H1 (cell line): ENCODE data around the gene PLIN4. TPM values are rescaled to one million over a fixed set of nuclear protein-coding genes. Genes with fewer than 3 reads are reported as not detected.

Experiments used
- CTCF ChIA-PET: fragments of 300-600 bp; sonication (Branson Sonifier 250); formaldehyde crosslinking; loops from one replicate; lab custom pipeline; 2021; ENCODE audit not compliant: partially characterized antibody; lab: Charles Lee
- POLR2A ChIA-PET: fragments of 300-600 bp; sonication (Branson Sonifier 250); formaldehyde crosslinking; loops from one replicate; lab custom pipeline; 2021; ENCODE audit warnings: inconsistent platforms; ENCODE audit not compliant: partially characterized antibody; lab: Charles Lee
- DNase-seq, 2 experiments: peaks; one replicate each; pipeline versions ENCODE4 v3.0.0 to v3.0.0-alpha.2; 2010 to 2022; ENCODE audit warnings: low spot score in 2 of 2, low read depth in 1 of 2, mixed read lengths in 1 of 2
- FAIRE-seq: peaks from 2 replicates; lab custom pipeline; 2011; peaks lifted over from hg19 to GRCh38; lab: Jason Lieb, UNC
- H2AFZ ChIP-seq: 2 replicates; pipeline ENCODE4 v1.8.1; 2012; ENCODE audit warnings: low read length, inconsistent platforms
- H2AK5ac ChIP-seq: 2 replicates; pipeline ENCODE4 v1.6.1; 2013; ENCODE audit warnings: low read depth, low read length
- H2BK120ac ChIP-seq: replicated peaks from 2 replicates; pipeline ENCODE3; 2013; ENCODE audit warnings: low read depth, low read length, inconsistent platforms
- H2BK12ac ChIP-seq: 2 replicates; pipeline ENCODE4 v1.6.1; 2013; ENCODE audit warnings: low read depth, low read length
- H2BK15ac ChIP-seq: 2 replicates; pipeline ENCODE4 v1.6.1; 2013; ENCODE audit warnings: low read length
- H2BK20ac ChIP-seq: 2 replicates; pipeline ENCODE4 v1.6.1; 2013; ENCODE audit warnings: low read length
- H2BK5ac ChIP-seq: 2 replicates; pipeline ENCODE4 v1.6.1; 2013; ENCODE audit warnings: low read depth, low read length
- H3K14ac ChIP-seq: 2 replicates; pipeline ENCODE4 v1.6.1; 2013; ENCODE audit warnings: inconsistent platforms; ENCODE audit not compliant: insufficient read length
- H3K18ac ChIP-seq: 2 replicates; pipeline ENCODE4 v1.6.1; 2013; ENCODE audit warnings: low read length; ENCODE audit errors: extremely low read depth
- H3K23ac ChIP-seq: 2 replicates; pipeline ENCODE4 v1.6.1; 2013; ENCODE audit warnings: inconsistent platforms; ENCODE audit not compliant: insufficient read length
- H3K23me2 ChIP-seq: 2 replicates; pipeline ENCODE4 v1.6.1; 2013; ENCODE audit warnings: low read depth, low read length
- H3K27ac ChIP-seq: 2 replicates; pipeline ENCODE4 v1.6.1; 2011; ENCODE audit warnings: low read depth, low read length, inconsistent platforms
- H3K27me3 ChIP-seq, 4 experiments: replicated peaks in 1 of 4; 1 replicate in 1 of 4; 2 replicates in 3 of 4; pipeline versions ENCODE4 v1.6.1 to v1.8.1; 2011 to 2013; ENCODE audit warnings: low read length in 3 of 4, mild to moderate bottlenecking in 3 of 4, inconsistent platforms in 2 of 4, mixed read lengths in 2 of 4, moderate library complexity in 1 of 4; ENCODE audit not compliant: control insufficient read depth in 3 of 4, insufficient read depth in 3 of 4; ENCODE audit errors: extremely low read depth in 1 of 4
- H3K36me3 ChIP-seq, 4 experiments: 2 replicates each; pipeline versions ENCODE4 v1.6.1 to v1.8.1; 2011 to 2013; ENCODE audit warnings: mild to moderate bottlenecking in 4 of 4, low read length in 3 of 4, moderate library complexity in 2 of 4, control low read depth in 1 of 4, inconsistent platforms in 1 of 4; ENCODE audit not compliant: insufficient read depth in 4 of 4, control insufficient read depth in 2 of 4
- H3K4ac ChIP-seq: replicated peaks from 2 replicates; pipeline ENCODE3; 2013; ENCODE audit warnings: low read length, low read depth, mixed read lengths, inconsistent platforms; ENCODE audit not compliant: insufficient read length
- H3K4me1 ChIP-seq, 4 experiments: replicated peaks in 1 of 4; 1 replicate in 1 of 4; 2 replicates in 3 of 4; pipeline versions ENCODE4 v1.6.1 to v1.8.1; 2011 to 2013; ENCODE audit warnings: low read length in 3 of 4, inconsistent platforms in 2 of 4, mixed read lengths in 1 of 4; ENCODE audit not compliant: insufficient read depth in 4 of 4, control insufficient read depth in 3 of 4
- H3K4me2 ChIP-seq, 2 experiments: 2 replicates each; pipeline versions ENCODE4 v1.6.1 to v1.8.1; 2011 to 2013; ENCODE audit warnings: low read depth in 2 of 2, low read length in 2 of 2, control low read depth in 1 of 2, inconsistent platforms in 1 of 2, mild to moderate bottlenecking in 1 of 2; ENCODE audit not compliant: insufficient read depth in 1 of 2
- H3K4me3 ChIP-seq, 4 experiments: fragments of 200-600, 300-600 bp in 1 of 4; sonication (generic), shearing (Covaris generic), sonication (Bioruptor Twin) in 1 of 4; 2 replicates each; pipeline versions ENCODE4 v1.5.1 to v1.8.1; 2011 to 2016; ENCODE audit warnings: low read length in 4 of 4, low read depth in 3 of 4, control low read depth in 2 of 4, inconsistent platforms in 2 of 4, mild to moderate bottlenecking in 2 of 4, mixed read lengths in 1 of 4, moderate library complexity in 1 of 4; ENCODE audit not compliant: insufficient read depth in 2 of 4; ENCODE audit errors: extremely low read depth in 1 of 4
- H3K56ac ChIP-seq: replicated peaks from 2 replicates; pipeline ENCODE3; 2013; ENCODE audit warnings: low read depth, mild to moderate bottlenecking, mixed read lengths, low read length, inconsistent platforms; ENCODE audit not compliant: insufficient read length
- H3K79me1 ChIP-seq: 2 replicates; pipeline ENCODE4 v1.6.1; 2013; ENCODE audit warnings: low read depth, low read length, control low read depth
- H3K79me2 ChIP-seq, 2 experiments: 2 replicates each; pipeline versions ENCODE4 v1.6.1 to v1.8.1; 2012 to 2013; ENCODE audit warnings: low read length in 2 of 2, mild to moderate bottlenecking in 2 of 2, inconsistent platforms in 1 of 2; ENCODE audit not compliant: insufficient read depth in 2 of 2, control insufficient read depth in 1 of 2
- H3K9ac ChIP-seq, 4 experiments: replicated peaks in 1 of 4; 1 replicate in 1 of 4; 2 replicates in 3 of 4; pipeline versions ENCODE4 v1.6.1 to v1.8.1; 2011 to 2013; ENCODE audit warnings: low read depth in 3 of 4, low read length in 3 of 4, control low read depth in 2 of 4, mild to moderate bottlenecking in 2 of 4, moderate library complexity in 2 of 4, inconsistent platforms in 1 of 4; ENCODE audit errors: extremely low read depth in 1 of 4
- H3K9me3 ChIP-seq, 2 experiments: 2 replicates each; pipeline versions ENCODE4 v1.6.1 to v1.8.1; 2012 to 2013; ENCODE audit warnings: mild to moderate bottlenecking in 2 of 2, moderate library complexity in 2 of 2, control low read depth in 1 of 2, inconsistent platforms in 1 of 2, low read depth in 1 of 2, low read length in 1 of 2, mixed read lengths in 1 of 2; ENCODE audit not compliant: insufficient read depth in 2 of 2
- H4K20me1 ChIP-seq, 2 experiments: replicated peaks in 1 of 2; 2 replicates each; pipeline versions ENCODE3 to v1.8.1; 2011 to 2013; ENCODE audit warnings: inconsistent platforms in 2 of 2, low read length in 2 of 2, mild to moderate bottlenecking in 1 of 2; ENCODE audit not compliant: insufficient read depth in 2 of 2, control insufficient read depth in 1 of 2
- H4K5ac ChIP-seq: 2 replicates; pipeline ENCODE4 v1.6.1; 2013; ENCODE audit warnings: low read length, low read depth, mixed read lengths, inconsistent platforms; ENCODE audit not compliant: insufficient read length
- H4K8ac ChIP-seq: 2 replicates; pipeline ENCODE4 v1.8.0; 2013; ENCODE audit warnings: mild to moderate bottlenecking, moderate library complexity, low read length, inconsistent platforms; ENCODE audit not compliant: insufficient read depth; ENCODE audit errors: extremely low read depth
- H4K91ac ChIP-seq: replicated peaks from 2 replicates; pipeline ENCODE3; 2013; ENCODE audit warnings: low read length, mixed read lengths, inconsistent platforms; ENCODE audit not compliant: insufficient read length
- BRCA1 ChIP-seq: IDR thresholded peaks from 2 replicates; pipeline ENCODE4 v1.6.1; 2012; ENCODE audit warnings: low read depth, low read length, improper control_type of control experiment
- EP300 ChIP-seq, 2 experiments: IDR thresholded peaks; 1 replicate in 1 of 2; 2 replicates in 1 of 2; pipeline ENCODE4 v1.6.1; 2011 to 2012; ENCODE audit warnings: low read depth in 2 of 2, low read length in 2 of 2, mild to moderate bottlenecking in 2 of 2, borderline replicate concordance in 1 of 2, inconsistent platforms in 1 of 2, moderate library complexity in 1 of 2
- JUN ChIP-seq: IDR thresholded peaks from 2 replicates; pipeline ENCODE4 v1.6.1; 2011; ENCODE audit warnings: low read depth, mild to moderate bottlenecking, improper control_type of control experiment, low read length
- PHF8 ChIP-seq: fragments of 200-600 bp; sonication (generic); conservative IDR thresholded peaks from 2 replicates; pipeline ENCODE4 v1.7.1; 2012; ENCODE audit warnings: low read depth, mild to moderate bottlenecking, inconsistent platforms, low read length, moderate library complexity
- SIN3A ChIP-seq, 2 experiments: IDR thresholded peaks in 1 of 2; conservative IDR thresholded peaks in 1 of 2; 2 replicates each; pipeline ENCODE4 v1.6.1; 2011 to 2012; ENCODE audit warnings: low read length in 2 of 2, improper control_type of control experiment in 1 of 2, low read depth in 1 of 2, mild to moderate bottlenecking in 1 of 2
- SRF ChIP-seq: IDR thresholded peaks from 2 replicates; pipeline ENCODE4 v1.6.1; 2011; ENCODE audit warnings: mild to moderate bottlenecking, low read depth, low read length, moderate library complexity
- WGBS, 2 experiments: shearing (Covaris generic) in 1 of 2; methylation state at CpG; one replicate each; pipeline versions ENCODE4 v1.1.6 to v1.1.7; 2013 to 2015; ENCODE audit warnings: low lambda C conversion rate in 2 of 2, mixed read lengths in 2 of 2, inconsistent platforms in 1 of 2, low coverage in 1 of 2, missing lambda C conversion rate in 1 of 2; ENCODE audit not compliant: insufficient replicate concordance in 2 of 2, insufficient coverage in 1 of 2, insufficient read length in 1 of 2; ENCODE audit errors: extremely low coverage in 1 of 2, missing lambda C conversion rate in 1 of 2; 5-methylcytosine and 5-hydroxymethylcytosine counted together
- polyA plus RNA-seq, 7 experiments: library from polyadenylated mRNA; depleted of rRNA in 3 of 7; stranded (reverse) in 5 of 7; unstranded in 2 of 7; fragments of >200 nt in 5 of 7; fragments of 200-250 nt in 2 of 7; gene quantifications; 1 replicate in 5 of 7; 2 replicates in 1 of 7; 4 replicates in 1 of 7; pipeline versions ENCODE4 v1.2.1 to v1.2.3, GENCODE V29; 2011 to 2013; ENCODE audit warnings: missing spikeins in 2 of 7, mixed read lengths in 2 of 7
- total RNA-seq: library from RNA; stranded (reverse); fragmentation: NEBNext Ultra II Directional; extraction: Animal tissue kit (Norgen Biotek cat#: 25700); gene quantifications from 2 replicates; pipeline ENCODE4 v1.2.1, GENCODE V29; 2021

The PLIN4 gene
- total and polyA plus RNA-seq, 2 of the 8 experiments (the other 6 are each of a cell fraction or from before 2014, with no cell fraction given), result 0.35 to 0.45 TPM

GRCh38 chr19:4455719-4456475 is 62.4 kb downstream of the PLIN4 start:
- Histone ChIP-seq H3K23me2 (peaks cover 5% of the 10 kb centered on the region; the same call in 1 of the 2 replicates), H3K79me1 (no peaks in the 10 kb centered on the region; the same call in 1 of the 2 replicates), H4K8ac (no peak overlapping the region), H3K18ac (no peak overlapping the region), H3K23ac (no peak overlapping the region), H3K9me3 (no peaks in the 10 kb centered on the region), H4K91ac (no peak overlapping the region), H3K27me3 (no peaks in the 10 kb centered on the region), H3K56ac (no peak overlapping the region), H3K4me3 (peak overlapping the region in 2 of 4 experiments; percentile 69 to 75; a peak in 1 of 8 replicates), H2BK120ac (no peak overlapping the region), H2AFZ (no peak overlapping the region), H2AK5ac (no peak overlapping the region), H2BK12ac (no peak overlapping the region), H3K14ac (no peak overlapping the region), H3K4ac (no peak overlapping the region), H3K36me3 (no peaks in the 10 kb centered on the region; a peak in 1 of 8 replicates), H3K9ac (no peak overlapping the region), H3K79me2 (peaks cover 0 to 5% of the 10 kb centered on the region in 2 experiments; a peak in 1 of 4 replicates), H3K27ac (no peak overlapping the region), H2BK20ac (no peak overlapping the region), H4K20me1 (peaks cover 9 to 13% of the 10 kb centered on the region in 2 experiments), H3K4me2 (peak overlapping the region; percentile 80 to 86; a peak in 3 of 4 replicates), H2BK15ac (no peak overlapping the region), H4K5ac (no peak overlapping the region), H3K4me1 (peaks cover 0 to 5% (median 2%) of the 10 kb centered on the region in 4 experiments; a peak in 4 of 7 replicates), H2BK5ac (no peak overlapping the region)
- DNase-seq, result no peak
- no peak for TF ChIP-seq SRF
- no peak for TF ChIP-seq PHF8
- TF ChIP-seq SIN3A (conservative IDR thresholded peaks at IDR 0.05 in 1 of 2, IDR thresholded peaks at IDR 0.05 in 1 of 2; ENCODE audit: low read depth in 1 of 2, low read length in 2 of 2), result no peak
- no peak for TF ChIP-seq JUN
- no peak for TF ChIP-seq EP300 (IDR thresholded peaks at IDR 0.05; ENCODE audit: borderline replicate concordance in 1 of 2, low read depth in 2 of 2, low read length in 2 of 2)
- TF ChIP-seq BRCA1, result no peak
- ChIA-PET POLR2A (interaction anchor here (0.6 to 58.1 kb wide), 7 partner anchors 9 to 199 kb away, joined by 3 to 1590 read pairs (median 4); partner anchors contain the start of genes CHAF1A and SH3GL1), CTCF (interaction anchor here (0.7 to 1.6 kb wide), 5 partner anchors 25 to 177 kb away, joined by 3 to 4 read pairs (median 3); no protein-coding TSS in a partner anchor)
- WGBS, 2 experiments, result 84% methylated on average over 12 of the region's 15 CpGs; no CpG with 5 or more reads in 1 of the 2 experiments
- no peak for FAIRE-seq
